CD4-positive, alpha-beta T cell treated with Interferon alpha-2 for 1 hour (primary cell): Measurements from ENCODE around the gene MSTN.

Source experiments
- DNase-seq, 2 donors: peaks; one replicate each; pipeline ENCODE4 v3.0.0-alpha.2; 2020 to 2022

The MSTN gene

DNA sequence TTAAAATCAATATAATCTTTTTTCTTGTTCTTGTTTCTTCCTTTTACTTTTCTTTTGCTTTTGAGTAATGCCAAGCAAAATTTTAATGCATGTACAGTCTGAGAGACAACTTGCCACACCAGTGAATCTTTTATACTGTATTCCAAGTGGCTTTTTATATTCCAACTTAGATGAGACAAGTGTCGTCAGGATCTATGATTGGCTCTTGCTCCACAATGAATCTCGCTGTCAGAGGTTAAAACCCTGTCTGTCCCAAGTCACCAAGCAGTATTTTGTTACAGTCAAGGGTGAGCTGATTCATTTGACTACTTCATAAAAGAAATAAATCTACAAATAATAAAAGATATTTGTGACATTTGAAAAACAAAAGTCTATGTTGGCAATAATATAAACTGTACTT is at the start of gene MSTN:
Gene MSTN (minus strand): TSS at position 129 of the 400 bp plus-strand sequence. CDS start 133 bp downstream, outside the sequence.
- DNase-seq, result no peak

DNA sequence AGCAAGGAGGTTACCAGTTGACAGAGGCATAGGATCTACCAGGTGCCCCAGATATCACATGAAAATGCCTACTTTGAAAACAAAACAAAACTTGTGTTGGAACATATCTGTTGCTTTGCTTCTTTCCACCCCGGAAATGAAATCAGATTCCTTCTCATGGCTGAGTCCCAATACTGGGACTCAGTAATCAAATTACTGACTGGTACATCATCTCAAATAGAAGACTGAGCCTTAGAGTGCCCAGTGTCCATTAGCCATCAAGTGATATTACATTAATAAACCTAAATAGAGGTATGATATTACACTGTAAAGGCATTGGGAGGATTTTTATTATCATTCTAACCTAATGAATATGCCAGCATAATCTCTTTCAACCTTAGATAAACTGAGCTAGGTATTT is 48.6 kb upstream of the MSTN start:
- no peak for DNase-seq

DNA sequence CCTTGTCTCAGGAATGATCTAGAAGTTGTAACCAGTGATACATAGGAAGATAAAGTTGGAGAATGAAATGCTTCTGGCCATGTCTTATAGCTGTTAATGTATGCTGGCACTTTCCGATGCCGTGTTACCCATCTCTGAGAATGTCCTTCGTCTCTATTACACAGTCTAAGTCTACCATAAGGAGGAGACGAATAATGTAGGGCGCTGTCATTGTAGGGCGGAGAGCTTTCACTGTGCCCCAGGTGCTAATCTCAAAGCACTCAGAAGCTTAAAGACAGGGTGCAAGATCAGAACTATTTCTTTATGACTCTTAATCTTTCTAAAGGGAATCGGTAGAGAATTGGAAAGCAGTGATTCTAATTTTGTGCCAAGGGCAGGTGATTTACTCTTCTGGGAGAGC is 48.2 kb upstream of the MSTN start:
- no peak for DNase-seq

DNA sequence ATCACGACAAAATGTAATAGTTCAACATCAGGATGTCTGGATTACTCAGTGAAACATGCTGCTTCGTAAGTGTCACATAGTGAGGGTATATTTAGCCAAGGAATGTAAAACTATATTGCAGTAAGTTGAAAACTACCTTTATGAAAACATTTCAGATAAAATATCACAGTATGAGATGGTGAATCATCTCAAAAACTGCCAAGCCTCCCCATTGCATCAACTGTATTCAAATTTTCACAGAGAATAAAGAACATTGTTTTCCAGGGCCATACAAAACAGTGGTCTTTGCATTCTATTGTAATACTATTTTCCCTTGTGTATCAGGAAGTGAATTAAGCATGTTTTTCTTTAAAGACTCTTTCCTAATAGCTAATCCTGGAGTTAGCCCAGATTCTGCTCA is 47.6 kb upstream of the MSTN start:
- no peak for DNase-seq

DNA sequence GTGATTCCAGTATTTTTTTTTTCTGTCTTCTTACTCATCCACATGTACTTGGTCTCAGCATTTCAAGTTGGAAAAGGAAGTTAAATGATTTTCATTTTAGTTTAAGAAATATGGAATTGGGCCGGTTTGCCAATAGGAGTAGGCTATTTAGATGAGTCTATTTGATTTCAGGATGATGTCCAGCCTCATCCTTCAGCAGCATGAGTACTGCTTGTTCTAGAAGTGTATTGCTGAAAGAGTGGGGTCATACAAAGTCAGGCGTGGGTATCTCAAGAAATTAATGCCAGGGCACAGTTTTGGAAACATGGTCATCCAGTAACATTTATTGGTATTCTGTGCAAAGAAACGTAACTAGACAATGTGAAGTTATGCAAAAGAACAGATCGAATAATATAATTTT is 44.9 kb upstream of the MSTN start:
- no peak for DNase-seq

DNA sequence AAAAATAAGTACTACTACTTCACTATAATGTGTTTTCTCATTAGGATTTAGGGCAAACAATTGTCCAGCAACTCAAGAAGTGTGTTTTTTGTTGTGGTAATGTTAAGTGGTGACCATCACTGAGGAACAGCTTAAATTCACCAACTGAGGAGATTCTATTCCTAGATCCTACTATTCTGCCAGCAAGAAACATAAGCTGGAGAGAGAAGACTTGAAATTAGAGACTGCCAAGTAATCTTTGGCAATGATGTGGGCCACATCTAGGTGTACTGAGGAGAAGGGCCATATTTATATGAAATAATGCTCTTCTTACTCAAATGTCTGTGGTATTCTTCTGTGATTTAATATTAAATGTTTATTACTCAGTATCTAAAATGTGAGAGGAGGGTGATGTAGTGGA is 44.3 kb upstream of the MSTN start:
- no peak for DNase-seq

DNA sequence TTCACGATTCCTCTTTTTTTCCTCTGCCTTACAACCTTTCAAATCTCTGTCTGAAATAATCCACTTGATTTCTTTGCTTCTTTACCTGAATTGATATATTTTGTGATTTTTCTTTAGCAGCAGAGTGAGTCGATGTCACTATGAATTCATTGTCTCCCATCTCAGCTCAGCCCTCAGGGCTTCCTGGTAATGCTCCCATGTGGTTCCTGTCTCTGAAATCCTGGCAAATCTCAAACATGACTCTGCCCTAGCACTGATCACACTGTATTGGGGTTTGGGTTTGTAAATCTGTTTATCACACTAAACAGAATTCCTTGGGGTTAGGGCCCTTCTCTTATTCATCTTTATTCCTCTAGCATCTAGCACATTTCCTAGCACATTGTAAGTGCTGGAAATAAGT is 43.0 kb upstream of the MSTN start:
- DNase-seq, result no peak

DNA sequence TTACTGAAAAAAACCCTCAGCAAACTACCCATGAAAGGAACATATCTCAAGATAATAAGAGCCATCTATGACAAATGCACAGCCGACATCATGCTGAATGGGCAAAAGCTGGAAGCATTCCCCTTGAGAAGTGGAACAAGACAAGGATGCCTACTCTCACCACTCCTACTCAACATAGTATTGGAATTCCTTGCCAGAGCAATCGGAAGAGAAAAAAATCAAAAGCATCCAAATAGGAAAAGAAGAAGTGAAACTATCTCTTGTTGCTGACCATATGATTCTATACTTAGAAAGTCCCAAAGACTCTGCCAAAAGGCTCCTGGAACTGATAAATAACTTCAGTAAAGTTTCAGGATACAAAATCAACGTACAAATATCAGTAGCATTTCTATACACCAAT is 40.6 kb upstream of the MSTN start:
- DNase-seq, result no peak

DNA sequence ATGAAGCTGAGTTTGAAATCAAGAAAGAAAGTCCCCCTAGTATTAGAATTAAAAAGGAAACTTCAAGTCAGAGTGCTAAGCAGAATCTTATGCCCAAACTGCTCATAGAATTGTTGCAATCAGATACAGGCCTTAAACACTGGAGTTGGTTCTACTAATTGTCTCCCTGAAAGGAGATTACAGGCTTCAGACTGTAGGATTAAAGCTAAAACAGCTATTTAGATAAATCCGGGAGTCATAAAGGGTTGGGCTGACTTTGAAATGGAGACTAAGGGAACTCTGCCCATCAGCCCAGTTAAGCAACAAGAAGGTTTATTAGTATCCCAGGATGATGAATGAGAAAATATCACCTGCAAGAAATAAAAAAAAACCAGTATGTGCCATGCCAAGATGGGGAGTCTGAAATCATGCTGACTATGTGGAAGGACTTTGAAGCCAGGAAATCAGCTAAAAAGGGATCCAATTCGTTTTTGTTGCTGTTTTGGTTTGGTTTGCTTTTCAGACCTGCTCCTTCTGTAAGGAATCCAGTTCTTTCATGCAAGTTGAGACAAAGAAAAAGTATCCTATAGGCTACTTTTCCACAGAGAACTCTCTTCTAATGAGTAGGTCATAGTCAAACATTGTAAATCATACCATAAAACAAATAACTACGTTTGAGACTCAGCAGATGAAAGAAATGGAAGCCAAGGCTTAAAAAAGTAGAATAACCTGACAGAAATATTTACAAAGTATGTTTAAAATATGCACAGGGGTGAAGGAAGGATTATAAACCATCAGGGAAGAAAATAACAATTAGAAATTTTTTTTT is 37.6 kb upstream of the MSTN start:
- DNase-seq, result no peak

DNA sequence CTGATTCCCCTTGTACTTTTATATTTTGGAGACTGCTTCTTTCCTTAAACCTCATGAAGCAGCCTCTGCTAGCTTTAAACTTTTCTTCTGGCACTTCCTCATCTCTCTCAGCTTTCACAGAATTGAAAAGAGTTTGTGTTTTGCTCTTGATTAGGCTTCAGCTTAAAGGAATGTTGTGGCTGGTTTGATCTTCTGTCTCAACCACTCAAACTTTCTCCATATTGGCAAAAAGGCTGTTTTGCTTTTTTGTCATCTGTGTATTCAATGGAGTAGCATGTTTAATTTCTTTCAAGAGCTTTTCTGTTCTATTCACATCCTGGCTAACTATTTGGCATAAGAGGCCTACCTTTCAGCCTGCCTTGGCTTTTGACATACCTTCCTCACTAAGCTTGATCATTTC is 36.3 kb upstream of the MSTN start:
- DNase-seq, result no peak

DNA sequence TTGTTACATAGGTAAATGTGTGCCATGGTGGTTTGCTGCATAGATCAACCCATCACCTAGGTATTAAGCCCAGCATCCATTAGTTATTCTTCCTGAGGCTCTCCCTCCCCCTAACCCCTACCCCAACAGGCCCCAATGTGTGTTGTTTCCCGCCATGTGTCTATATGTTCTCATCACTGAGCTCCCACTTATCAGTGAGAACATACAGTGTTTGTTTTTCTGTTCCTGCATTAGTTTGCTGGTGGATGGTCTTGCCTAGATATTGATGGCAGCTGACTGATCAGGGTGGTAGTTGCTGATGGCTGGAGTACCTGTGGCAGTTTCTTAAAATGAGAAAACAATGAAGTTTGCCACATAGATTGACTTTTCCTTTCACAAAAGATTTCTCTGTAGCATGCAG is 34.6 kb upstream of the MSTN start:
- no peak for DNase-seq

DNA sequence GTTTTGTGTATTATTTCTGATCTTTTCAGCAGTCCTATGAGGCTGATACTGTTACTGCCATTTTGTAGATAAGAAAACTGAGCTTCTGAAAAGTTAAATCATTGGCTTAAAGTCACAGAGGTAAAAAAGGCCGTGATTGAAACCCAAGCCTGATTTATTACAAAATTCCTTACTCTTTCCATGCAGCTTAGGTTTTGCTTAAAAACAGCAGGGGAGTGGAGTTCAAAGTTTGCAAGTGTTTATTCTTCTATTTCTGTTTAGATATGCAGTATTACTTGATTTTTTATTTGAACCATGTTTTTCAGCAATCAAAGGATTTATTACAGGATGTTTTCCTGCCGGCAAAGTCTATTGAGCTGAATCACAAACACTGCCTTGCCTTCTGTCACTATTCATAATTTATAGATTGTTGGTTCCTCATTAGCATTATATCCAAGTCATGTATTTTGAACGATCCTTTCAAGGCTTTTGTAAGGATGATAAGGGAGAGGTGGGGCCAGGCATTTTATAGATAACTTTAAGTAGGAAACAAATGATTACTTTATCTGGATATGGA is 31.9 kb upstream of the MSTN start:
- no peak for DNase-seq

DNA sequence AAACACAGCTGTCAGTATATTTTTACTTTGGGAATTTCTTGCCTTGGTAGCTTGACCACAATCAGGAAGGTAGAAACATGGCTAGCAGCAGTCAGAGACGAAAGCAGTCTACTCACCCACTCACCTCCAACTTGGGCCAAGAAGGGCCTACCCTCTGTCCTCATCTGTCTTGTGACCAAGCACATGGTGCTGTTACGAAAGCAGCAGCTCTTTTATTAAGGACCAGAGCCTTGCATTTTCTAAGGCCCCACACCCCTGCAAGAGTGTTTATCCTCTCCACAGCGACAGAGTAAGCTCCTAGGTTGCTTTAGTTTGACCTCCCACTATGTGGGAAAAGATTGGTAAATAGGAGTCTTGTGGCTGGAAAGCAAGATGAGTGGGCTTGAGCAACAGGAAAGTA is 31.3 kb upstream of the MSTN start:
- DNase-seq, result no peak

DNA sequence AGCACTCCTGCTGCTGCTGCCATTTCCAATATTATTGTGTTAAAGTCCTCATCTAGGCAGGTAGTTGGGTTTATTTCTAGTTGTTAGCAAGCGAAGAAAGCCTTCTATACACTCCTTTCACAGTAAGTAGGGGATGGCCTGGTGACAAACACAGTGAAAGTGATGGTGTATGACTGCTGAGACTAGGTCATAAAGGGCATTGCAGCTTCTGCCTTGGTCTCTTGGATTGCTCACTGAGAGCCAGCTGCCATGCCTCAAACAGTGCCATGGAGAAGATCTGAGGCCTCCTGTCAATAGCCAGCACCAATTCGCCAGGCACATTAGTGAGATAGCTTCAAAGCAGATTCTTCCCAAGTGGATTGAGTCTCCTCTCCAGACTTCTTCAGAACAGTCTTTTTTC is 27.6 kb upstream of the MSTN start:
- DNase-seq, result no peak

DNA sequence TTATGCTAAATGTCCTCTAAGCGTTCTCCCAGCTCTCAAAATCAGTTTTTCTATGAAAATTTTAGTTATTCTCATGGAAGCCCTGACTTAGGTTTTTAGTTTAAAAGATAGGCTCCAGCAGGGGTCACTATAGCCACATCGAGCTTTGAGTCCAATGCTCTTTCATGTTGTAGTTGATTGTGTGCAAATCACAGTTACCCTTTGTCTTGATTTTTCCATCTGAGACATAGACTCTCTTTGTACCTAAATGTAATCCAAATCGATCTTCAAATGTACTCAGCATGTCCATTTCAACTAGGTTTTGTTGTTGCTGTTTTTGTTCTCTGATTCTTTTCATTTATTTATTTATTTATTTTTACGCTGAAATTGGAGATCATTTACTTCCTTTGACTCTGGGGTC is 26.4 kb upstream of the MSTN start:
- DNase-seq, result peak; percentile 28 to 66

DNA sequence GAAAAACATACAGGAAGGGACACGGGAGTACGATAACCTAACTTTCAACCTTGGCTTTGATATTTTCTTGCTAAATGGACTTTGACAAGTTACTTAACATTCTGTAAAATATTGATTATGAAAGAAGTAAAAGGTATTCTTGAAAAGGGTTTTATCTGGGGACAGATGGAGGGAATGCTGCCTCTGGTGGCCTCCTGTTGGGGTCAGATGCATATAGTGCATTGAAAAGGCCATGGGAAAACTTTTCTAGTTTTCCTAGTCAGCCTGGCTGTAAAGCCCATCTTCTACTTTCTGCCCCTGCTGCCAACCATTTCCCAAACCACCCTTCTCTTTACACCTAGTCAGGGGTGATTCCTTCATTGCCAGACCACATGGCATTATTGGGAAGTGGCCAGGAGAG is 22.2 kb upstream of the MSTN start:
- DNase-seq, result no peak

DNA sequence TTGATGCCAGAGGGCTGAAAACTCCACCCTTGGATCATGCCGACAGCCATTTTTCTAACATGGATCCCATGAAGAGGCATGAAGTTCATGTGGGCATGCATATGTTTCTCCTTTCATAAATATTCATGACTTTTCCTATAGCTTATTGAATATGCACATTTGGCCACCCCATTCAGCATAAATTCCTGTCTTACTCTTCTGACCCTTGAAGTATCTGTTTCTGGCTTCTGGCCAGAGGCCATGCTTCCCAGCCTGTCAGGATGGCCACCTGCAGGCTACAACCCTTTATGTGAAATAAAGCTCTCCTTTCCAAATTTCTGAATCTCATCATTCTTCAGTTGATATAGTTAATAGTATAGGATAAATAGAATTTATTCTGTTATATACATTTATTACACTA is 19.6 kb upstream of the MSTN start:
- no peak for DNase-seq

DNA sequence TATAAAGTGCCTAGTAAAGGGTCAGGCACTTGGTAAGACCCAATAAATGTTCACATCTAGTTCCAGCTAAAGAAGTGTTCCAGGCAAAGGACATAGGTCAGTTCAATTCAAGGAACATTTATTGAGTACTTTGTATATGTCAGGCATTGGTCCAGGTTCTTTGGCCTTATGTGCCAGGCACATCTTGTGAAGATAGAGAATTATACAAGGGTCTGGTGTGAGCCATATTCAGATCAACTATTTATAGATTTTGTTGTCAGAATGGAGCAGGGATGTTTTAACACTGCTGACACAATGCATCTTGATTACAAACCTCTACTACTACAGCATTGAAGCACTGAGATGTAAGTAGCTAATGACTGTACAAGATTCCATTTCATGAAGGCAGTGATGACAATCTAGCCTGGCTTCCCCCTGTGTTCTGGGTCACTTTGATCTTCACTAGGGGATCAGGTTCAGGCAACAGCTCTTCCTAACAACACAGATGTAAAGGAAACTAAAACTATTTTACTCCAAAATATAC is 18.1 kb upstream of the MSTN start:
- no peak for DNase-seq

DNA sequence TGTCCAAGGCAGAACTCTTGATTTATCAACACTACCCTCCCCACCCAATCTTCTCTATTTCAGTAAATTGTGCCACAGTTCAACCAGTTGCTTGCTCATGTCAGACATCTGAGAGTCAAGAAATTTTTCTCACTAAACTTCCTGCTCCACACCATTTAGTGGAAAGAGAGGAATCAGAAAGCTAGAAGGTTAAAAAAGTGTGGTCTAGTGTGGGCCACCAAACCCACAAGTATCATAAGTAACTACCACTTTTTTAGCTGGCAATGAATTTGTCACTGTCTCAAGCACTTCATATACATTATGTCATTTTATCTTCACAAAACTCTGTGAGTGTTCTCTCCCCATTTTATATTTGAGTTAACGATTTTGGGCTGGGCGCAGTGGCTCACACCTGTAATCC is 16.6 kb upstream of the MSTN start:
- DNase-seq, result no peak

DNA sequence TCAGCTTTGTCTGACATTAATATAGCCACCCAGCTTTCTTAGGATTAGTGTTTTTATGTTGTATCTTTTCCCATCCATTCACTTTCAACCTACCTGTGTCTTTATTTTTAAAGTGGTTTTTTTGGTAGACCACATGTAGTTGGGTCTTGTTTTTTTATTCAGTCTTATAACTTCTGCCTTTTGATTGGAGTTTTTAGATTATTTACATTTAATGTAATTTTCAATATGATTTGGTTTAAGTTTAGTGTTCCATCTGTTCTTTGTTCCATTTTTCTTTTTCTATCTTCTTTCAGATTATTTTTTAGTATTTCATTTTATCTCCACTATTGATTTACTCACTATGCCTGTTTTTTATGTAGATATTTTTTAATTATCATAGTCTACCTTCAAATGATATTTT is 13.1 kb upstream of the MSTN start:
- DNase-seq, result no peak

DNA sequence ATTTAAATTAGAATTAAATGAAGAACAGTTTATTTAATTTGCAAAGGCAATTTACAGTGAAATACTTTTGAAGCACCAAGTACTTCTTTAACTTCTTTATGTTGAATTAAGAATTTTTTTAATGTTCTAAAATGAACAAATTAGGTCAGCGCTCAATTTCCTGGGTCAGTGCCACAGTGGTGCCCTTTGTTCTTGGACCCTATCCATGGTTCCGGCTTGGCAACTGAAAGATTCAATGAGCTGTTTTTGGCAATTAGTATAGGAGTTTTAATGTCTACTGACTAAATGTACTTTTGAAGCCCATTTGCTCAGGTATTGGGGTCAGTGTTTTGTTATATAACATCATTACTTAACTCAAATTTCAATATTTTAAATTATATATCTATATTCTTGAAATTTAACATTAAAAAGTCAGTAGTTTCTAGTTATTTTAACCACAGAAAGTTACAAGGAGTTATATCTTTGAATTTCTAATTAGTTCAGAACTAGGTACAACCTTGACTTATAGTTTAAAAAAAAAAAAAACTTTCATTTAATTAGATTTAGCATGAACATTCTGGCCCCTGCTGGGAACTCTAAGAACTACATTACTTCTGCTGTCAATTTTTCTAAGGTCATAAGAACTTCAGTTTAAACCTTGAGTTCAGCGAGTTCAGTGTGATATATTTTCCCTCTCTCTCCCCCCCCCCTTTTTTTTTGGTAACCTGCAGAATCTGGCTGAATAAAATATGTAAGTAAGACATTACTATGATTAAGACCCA is 7.6 kb upstream of the MSTN start:
- DNase-seq, result peak; percentile 27 to 57

DNA sequence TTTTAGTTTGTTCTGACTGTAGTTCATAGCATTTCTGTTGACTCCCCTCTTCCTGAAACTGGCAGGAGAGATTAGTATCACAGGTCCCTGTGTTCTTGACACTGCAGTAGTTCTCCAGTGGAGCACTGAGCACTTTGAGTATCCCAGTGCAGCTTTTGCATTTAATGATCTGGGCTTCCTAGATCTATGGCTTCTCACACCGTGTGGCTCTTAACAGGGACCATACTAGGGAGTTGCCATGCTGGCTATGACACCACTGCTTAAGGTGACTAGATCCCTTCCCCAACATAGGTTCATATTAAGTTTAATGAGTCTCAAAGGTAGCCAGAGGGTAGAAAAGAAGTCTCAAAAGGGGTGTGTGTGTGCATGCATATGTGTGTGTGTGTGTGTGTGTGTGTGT is 6.2 kb upstream of the MSTN start:
- DNase-seq, result no peak

DNA sequence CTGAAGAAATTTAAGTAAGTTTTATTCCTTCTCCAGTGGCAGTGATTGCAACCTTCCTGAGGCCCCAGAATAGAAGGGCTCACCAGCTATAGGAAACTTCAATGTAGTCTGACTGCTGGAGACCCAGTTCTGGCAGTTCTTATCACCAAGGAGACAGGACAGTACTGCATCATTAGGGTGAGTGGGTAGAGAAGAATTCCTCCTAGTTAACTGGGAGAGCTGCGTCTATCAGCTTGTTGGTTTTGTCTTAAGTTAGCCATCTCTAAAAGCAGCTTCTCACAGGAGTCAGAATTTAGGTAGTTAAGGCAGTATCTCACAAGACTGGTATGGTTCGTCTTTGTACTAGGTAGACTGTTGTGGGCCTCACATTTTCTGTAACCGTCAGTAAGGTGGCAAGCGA is 3.3 kb upstream of the MSTN start:
- DNase-seq, result no peak

DNA sequence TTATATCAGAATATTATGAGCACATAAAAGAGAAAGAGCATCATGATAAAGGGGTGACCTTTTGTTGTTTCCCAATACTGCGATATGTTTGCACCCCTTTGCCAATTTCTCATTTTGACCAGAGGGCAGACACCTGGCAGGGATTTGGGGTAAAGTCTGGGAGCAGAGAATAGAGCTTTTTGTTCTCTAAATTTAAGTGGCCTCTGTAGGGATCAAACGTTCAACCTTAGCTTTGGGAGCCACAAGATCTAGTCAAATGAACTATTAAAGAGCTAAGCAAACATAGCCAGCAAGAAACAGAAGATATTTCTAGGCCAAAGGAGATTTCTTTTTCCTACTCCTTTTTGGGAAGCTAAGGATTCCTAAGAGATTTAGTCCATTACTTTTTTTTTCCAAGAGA is 1.1 kb upstream of the MSTN start:
- DNase-seq, result no peak
